A549 treated with CORT108297 at 1 μM for 4 hours (cell line): ENCODE results near the gene SLC12A9. TPM values are rescaled to one million over a fixed set of nuclear protein-coding genes. Genes with fewer than 3 reads are reported as not detected.

Experiments used
- total RNA-seq: library from RNA; stranded (reverse); fragments of 200-300 nt; extraction: Qiagen RNA extraction; gene quantifications from 5 replicates; pipeline ENCODE4 v1.2.3, GENCODE V29; 2022

SLC12A9 gene
- total RNA-seq, result 11.7 to 18.4 TPM (median 16.6 TPM) in 5 replicates

GRCh38 chr7:100852048-100852872 lies at the start of gene SLC12A9:
SLC12A9 (plus strand) TSS chr7:100852713; CDS start chr7:100854198, 1,485 bp downstream.

GRCh38 chr7:100827330-100828226 lies 24.9 kb upstream of the SLC12A9 start, which contains the start of gene EPHB4:
EPHB4 (minus strand) TSS chr7:100827523; CDS start chr7:100827030, 493 bp downstream.

GRCh38 chr7:100867040-100867775 lies 14.7 kb downstream of the SLC12A9 start, which contains the start of gene TRIP6:
TRIP6 (plus strand) TSS chr7:100867387; CDS start chr7:100867498, 111 bp downstream.

DNA sequence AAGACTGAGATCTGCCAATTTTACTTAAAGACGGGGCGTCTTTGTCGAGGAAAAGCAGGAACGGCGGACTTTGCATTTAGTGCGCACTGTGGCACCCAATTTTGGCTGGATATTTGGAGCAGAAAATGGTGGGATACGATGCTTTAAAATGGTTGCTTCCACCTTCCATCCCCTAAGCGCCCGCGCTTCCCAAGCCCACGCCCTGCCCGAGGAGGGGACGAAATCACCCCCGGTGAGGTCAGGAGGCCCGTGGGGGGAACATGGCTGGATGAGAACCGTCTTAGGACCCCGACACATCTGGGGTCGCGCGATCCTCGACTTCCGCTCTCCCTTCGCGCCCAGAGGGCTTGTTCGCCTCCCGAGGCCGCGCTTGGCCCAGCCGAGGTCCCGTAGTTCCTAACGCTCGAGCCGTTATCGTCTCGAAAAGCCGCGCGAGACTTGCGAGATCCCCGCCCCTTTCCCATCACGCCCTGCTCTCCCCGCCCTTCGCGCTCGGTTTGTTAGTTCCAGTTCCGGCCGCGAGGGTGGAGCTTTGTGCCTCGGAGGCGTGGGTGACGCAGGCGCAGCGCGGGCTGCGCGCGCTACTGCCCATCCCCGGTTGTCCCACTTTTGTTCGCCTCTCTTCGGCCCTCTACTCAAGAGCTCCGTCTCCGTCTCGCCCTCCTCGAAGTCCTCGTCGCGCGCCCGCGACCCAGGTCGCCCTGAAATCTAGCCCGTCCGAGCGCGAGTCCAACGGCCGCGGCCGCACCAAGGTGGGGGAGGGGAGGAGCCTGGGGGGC lies 22.3 kb downstream of the SLC12A9 start, which contains the start of gene SRRT:
Gene SRRT, plus strand, starts transcription at position 527 of the 779 bp plus-strand sequence. CDS start 488 bp downstream, outside the sequence.

GRCh38 chr7:100888988-100889750 lies 36.7 kb downstream of the SLC12A9 start, which contains the start of gene UFSP1:
UFSP1 (minus strand) TSS chr7:100889715; CDS start chr7:100889271, 444 bp downstream.

DNA sequence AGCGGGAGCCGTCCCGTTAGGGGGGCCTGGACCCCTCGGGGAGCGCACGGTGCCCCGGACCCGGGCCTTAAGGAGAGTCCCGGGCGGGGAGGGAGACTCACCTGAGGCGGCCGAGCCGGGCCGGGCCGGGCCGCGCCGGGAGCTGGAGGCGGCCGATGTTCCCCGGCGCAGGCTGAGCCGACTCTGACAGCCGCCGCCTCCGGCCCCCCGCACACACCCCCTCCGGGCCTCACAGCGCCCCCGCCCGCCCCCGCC lies 43.1 kb downstream of the SLC12A9 start, which contains the start of gene ACHE:
Gene ACHE, minus strand, starts transcription at position 188 of the 255 bp plus-strand sequence. CDS start 1,656 bp downstream, outside the sequence.

Other genes with a start within 250 kb of the SLC12A9 start
- 16.0 to 21.7 TPM (median 20.6 TPM) in 5 replicates for gene MOSPD3, start 240.2 kb upstream of the SLC12A9 start, total RNA-seq
- gene TFR2, start 211.2 kb upstream of the SLC12A9 start, total RNA-seq, result 1.9 to 3.4 TPM (median 2.8 TPM) in 5 replicates
- gene ACTL6B, start 196.3 kb upstream of the SLC12A9 start, total RNA-seq, result not detected in 5 replicates
- gene GNB2, start 179.0 kb upstream of the SLC12A9 start, total RNA-seq, result 168 to 270 TPM (median 258 TPM) in 5 replicates
- 11.9 to 22.9 TPM (median 22.7 TPM) in 5 replicates for gene GIGYF1, start 158.5 kb upstream of the SLC12A9 start, total RNA-seq
- gene POP7, start 146.6 kb upstream of the SLC12A9 start, total RNA-seq, result 77.9 to 104 TPM (median 98.3 TPM) in 5 replicates
- not detected in 5 replicates for gene EPO, start 132.2 kb upstream of the SLC12A9 start, total RNA-seq
- gene ZAN, start 119.1 kb upstream of the SLC12A9 start, total RNA-seq, result not detected in 5 replicates
- 39.2 to 47.9 TPM (median 46.5 TPM) in 5 replicates for gene EPHB4, start 25.2 kb upstream of the SLC12A9 start, total RNA-seq
- 44.2 to 63.5 TPM (median 57.8 TPM) in 5 replicates for gene TRIP6, start 14.7 kb downstream of the SLC12A9 start, total RNA-seq
- 125 to 149 TPM (median 146 TPM) in 5 replicates for gene SRRT, start 22.4 kb downstream of the SLC12A9 start, total RNA-seq
- 3.7 to 7.5 TPM (median 5.2 TPM) in 5 replicates for gene UFSP1, start 37.0 kb downstream of the SLC12A9 start, total RNA-seq
- gene ACHE, start 43.2 kb downstream of the SLC12A9 start, total RNA-seq, result 2.1 to 2.7 TPM (median 2.5 TPM) in 5 replicates
- 14.0 to 19.4 TPM (median 17.8 TPM) in 5 replicates for gene MUC3A, start 96.8 kb downstream of the SLC12A9 start, total RNA-seq
- gene MUC12, start 116.9 kb downstream of the SLC12A9 start, total RNA-seq, result 15.1 to 20.6 TPM (median 20.0 TPM) in 5 replicates
- gene MUC17, start 167.4 kb downstream of the SLC12A9 start, total RNA-seq, result 0.02 to 0.14 TPM (median 0.02 TPM) in 5 replicates
- gene TRIM56, start 232.8 kb downstream of the SLC12A9 start, total RNA-seq, result 10.5 to 14.9 TPM (median 12.8 TPM) in 5 replicates